ENCODE data around the gene SPATA2.

SPATA2 gene

DNA sequence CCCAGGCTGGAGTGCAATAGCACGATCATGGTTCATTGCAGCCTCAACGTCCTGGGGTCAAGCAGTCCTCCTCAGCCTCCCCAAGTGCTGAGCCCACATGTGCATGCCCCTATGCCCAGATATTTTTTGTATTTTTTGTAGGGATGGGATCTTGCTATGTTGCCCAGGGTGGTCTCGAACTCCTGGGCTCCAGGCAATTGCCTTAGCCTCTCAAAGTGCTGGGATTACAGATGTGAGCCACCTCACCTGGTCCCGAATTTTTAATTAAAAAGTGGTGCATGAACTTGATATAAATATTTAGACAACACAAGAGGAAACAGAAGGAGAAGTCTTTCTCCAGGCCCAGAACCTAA lies 13.8 kb upstream of the SPATA2 start:
- DNase-seq (ENCODE audit: low read depth in 2 of 2), result no peak

DNA sequence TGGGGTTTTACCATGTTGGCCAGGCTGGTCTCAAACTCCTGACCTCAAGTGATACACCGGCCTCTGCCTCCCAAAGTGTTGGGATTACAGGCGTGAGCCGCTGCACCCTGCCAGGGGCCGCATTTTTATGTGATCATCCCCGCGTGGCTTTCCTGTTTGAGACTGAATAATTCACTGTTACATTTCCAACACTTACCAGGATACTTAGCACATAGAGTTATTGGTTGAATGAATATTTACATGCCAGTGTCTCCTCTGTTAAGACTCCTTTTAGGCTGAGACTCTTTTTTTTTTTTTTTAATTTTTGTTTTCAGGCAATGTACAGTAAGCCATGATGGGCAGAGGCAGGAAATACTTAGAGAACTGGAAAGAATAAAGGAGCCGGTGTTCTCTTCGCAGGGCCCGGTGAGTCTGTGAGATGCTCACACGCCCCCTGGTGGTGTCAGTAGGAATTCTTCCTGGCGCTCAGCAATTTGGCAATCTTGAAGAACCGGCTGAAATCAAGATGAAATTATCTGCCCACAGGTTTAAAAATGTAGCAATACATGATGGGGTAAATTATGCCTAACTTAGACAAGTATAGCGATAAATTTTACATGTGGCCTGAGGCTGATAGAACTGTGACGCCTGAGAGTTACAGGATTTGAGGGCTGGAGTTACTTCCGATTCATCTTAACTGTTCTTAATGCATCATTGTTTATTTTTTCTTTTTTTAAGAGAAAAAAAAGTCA lies 13.2 kb upstream of the SPATA2 start:
- DNase-seq (ENCODE audit: low read depth in 2 of 2), result peak; percentile 57 to 58

DNA sequence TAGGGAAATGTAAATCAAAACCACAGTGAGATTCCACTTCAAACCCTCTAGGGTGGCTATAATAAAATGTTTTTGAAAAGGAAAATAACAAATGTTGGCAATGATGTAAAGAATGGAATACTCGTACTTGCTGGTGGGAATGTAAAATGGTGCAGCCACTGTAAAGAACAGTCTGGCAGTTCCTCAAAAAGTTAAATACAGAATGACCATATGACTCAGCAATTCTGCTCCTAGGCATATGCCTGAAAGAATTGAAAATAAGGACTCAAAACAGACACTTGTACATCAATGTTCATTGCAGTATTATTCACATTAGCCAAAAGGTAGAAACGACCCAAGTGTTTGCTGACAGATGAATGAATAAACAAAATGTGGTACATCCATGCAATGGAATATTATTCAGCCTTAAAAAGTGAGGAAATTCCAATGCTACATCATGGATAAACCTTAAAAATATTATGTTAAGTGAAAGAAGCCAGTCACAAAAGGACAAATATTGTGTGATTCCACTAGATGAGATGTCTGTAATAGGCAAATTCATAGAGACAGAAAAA lies 10.6 kb upstream of the SPATA2 start:
- no peak for DNase-seq (ENCODE audit: low read depth in 2 of 2)

DNA sequence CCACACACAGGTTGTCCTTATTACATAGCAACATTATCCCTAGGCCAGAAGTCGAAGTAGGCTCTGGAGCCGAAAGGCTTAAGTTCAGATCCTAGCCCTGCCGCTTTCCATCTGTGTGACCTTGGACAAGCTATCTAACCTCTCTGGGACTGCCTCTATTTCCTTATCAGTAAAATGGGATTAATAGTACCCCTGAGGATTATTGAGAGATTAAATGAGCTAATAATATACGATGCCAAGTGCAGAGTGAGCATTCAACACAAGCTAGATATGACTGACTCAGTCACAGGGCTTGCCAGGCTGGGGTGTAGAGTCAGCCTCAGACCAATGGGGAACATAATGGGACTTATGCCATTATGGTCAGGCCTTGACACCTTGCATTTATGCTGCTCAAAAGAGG lies 8.9 kb upstream of the SPATA2 start:
- DNase-seq (ENCODE audit: low read depth in 2 of 2), result no peak

DNA sequence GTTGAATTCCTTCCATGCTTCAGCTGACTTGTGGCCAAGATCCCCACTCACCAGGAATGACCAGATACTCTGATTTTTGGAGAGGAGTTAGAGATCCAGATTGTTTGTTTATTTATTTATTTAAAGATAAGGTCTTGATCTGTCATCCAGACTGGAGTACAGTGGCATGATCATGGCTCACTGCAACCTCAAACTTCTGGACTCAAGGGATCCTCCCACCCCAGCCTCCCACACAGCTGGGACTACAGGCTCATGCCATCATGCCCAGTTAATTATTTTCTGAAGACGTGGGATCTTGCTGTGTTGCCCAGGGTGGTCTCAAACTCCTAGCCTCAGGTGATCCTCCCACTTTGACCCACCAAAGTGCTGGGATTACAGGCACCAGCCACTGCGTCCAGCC lies 4.1 kb upstream of the SPATA2 start:
- no peak for DNase-seq (ENCODE audit: low read depth in 2 of 2)

DNA sequence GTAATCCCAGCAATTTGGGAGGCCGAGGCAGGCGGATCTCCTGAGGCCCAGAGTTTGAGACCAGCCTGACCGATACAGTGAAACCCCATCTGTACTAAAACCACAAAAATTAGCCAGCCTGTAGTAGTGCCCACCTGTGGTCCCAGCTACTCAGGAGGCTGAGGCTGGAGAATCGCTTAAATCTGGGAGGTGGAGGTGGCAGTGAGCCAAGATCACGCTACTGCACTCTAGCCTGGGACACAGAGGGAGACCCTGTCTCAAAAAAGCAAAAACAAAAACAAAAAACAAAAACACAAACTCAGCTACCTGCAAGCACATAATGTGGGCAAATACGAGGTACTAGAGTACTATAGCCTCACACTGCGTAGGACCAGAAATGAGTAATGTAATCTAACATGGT lies 3.7 kb upstream of the SPATA2 start:
- DNase-seq (ENCODE audit: low read depth in 2 of 2), result no peak

DNA sequence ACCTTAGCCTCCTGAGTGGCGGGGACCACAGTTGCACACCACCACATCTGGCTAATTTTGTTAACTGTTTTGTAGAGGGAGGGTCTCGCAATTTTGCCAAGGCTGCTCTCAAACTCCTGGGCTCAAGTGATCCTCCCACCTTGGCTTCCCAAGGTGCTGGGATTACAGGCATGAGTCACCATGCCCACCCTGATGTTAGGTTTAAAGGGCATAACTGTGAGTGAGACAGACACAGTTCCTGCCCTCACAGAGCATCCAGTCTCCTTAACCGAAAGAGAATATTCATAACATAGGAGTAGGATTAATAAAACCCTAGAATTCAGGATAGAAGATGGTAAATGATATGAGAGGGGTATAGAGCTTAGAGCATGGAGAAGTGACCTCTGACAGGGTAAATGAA lies 3.1 kb upstream of the SPATA2 start:
- no peak for DNase-seq (ENCODE audit: low read depth in 2 of 2)

DNA sequence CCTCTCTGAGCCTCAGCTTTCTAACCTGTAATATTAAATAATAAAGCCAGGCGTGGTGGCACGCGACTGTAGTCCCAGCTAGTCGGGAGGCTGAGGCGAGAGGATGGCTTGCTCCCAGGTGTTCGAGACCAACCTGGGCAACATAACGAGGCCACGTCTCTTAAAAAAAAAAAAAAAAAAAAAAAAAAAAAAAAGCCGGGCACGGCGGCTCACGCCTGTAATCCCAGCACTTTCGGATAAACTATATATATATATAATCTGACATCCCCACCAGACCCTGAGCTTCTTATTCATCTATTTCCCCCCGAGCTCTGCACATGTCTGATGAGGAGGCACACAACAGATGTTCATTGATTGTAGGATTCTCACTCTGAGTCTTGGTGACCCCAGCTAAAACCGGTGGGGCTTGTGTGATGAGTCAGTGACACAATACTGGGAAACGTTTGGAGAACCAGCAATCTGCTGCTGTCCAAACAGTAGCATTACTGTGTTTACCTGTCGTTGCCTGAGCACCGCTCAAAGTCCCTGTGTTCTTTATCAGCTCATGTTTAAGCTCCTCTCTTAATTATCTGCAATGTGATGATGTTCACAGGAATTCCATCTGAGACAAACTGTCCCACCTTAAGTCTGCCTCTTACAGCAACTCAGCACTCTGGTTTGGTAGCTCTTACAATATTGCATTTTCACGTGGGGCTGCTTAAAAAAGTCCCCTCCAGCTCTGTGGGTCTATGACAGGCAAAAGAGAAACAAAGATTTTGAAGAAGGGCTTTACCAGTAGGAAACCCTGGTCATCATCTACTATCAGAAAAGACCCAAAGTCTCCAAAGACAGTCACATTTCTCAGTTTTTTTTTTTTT lies 1.0 kb upstream of the SPATA2 start:
- DNase-seq (ENCODE audit: low read depth in 2 of 2), result no peak

DNA sequence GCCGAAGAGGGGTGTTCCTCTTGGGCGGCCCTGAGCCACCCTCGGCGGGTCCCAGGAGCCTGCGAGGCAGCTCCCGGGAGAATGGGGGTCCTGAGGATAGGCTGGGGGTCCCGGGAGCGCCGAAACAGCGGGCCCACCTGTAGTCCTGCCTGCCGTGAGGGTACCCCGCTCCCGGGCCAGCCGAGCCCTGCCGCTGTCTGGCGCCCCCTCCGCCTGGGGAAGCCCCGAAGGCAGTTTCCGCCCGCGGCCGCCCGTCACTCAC lies 280 bp downstream of the SPATA2 start:
- DNase-seq (ENCODE audit: low read depth in 2 of 2), result no peak

DNA sequence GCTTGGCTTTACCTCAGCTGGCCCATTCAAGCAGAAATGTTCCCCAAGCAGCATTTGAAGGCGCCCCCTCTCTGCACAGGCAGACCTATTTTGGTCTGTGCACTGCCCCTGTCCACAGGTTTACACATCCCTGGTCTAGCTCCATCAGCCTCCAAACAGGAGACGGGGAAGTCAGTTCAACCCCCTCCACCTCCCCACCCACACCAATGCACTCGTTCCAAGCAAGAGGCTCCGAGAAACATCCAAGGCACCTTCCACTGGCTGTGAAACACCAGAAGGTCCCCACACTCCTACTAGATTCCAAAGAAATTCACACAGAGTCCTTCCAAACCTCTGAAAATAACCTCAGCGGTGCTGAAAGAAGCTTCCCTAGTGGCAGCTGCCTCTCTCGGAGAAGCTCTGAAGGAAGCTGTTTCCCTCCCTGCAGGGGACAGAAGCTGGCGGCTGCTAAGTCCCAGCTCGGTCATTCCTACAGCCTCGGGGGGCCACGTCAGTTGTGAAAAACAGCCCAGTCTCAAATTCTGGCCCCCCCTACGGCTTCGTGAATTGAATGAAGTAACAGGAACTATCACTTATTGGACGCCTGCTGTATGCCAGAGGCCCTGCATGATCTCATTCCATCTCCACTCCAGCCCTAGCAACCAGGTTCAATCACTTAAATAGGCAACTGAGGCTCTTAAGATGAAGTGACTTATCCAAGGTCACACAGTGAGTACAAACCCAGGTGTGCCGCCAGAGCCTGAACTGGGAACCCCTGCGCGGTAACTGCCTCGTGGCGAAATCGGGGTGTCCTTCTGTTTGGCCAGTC lies 815 bp downstream of the SPATA2 start:
- no peak for DNase-seq (ENCODE audit: low read depth in 2 of 2)

DNA sequence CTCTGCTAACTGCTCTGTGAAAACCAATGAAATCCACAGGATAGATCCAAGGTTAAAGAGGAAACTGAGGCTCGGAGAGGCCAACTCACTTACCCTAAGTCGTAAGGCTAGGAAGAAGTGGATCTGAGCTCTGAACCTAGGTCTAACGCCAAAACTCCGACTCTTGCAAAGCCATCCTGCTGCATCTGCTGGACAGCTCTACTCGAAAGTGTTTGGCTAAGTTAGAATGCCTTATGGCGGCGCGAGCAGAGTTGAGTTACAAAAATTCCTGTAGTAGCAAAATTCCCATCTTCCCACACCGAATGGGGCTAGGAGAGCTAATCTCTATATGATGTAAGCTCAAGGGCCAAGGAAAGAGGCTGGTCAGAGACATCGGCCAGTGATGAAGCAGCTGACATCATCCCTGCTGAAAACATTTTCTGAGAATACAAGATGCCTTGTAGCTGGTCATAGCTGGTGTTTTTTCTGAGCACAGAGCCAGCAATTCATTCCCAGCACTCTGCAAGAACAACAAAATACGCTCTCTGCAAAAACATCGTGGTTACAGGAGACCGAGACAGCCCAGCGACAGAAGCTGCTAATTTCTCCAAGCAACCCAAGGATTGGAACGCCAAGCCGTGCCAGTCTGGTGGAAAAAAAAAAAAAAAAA lies 1.8 kb downstream of the SPATA2 start:
- no peak for DNase-seq (ENCODE audit: low read depth in 2 of 2)

DNA sequence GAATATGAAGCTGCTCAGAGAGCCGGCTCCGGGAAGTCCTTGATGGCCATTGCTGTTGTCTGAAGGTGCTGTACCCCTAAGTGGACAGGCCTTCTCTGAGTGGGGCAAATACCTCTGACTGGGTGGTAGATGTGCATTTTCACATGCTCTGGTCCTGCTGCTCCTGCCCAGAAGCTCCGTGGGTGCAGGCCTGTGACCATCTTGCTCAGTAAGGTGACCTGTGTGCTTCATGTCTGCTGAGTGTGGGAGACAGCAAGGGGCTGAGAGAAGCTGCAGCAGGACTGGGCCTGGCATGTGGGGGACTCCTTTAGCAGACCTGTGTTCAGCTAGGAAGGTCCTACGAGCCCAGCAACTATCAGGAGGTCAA lies 5.0 kb downstream of the SPATA2 start:
- DNase-seq (ENCODE audit: low read depth in 2 of 2), result no peak

DNA sequence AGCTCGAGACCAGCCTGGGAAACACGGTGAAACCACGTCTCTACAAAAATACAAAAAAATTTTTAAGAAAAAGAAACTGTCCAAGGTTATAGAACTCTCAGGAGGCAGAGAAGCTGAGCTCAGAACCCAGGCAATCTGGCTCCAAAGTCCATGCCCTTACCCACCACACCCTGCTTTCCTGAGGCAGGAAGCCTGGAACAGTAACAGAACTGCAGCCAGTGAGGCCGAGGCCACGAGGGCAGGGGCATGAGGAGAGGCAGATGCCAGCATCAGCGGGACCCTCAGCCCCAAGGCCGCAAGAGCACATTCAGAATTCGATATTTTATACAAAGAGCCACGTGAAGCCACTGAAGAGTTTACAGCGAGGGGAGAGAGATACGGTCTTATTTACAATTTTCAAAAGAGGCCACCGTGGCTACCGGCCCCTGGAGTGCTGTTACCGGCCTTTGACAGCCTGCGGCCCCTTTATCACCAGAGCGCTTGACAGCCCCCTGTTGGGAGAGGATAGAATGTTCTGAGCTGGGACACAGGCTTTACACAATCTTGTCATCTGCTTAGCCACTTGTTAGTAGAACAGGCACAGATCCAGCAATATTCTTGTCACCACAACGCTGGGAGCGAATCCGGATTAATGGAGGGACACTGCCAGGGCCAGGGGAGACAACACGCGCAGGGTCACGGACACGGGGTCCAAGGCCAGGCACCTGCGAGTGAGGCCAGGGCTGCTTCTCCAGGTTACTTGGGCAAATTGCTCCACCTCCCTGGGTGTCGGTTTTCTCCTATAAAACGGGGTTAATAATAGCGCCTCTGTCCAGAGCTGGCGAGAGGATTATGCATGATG lies 5.6 kb downstream of the SPATA2 start:
- no peak for DNase-seq (ENCODE audit: low read depth in 2 of 2)

DNA sequence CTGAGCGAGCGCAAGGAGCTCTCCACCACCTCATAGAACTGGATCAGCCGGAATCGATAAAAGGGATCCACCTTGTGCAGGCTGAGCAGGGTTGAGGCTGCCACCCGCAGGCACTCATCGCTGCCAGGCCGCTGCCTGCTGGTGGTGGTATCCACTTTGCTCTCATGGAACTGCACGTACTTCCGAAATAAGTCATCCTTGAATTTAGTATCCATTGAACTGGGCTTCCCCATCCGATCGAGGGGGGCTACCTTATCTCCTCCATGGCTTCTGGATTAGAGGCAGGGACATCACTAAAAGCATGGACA lies 7.1 kb downstream of the SPATA2 start:
- DNase-seq (ENCODE audit: low read depth in 2 of 2), result no peak

DNA sequence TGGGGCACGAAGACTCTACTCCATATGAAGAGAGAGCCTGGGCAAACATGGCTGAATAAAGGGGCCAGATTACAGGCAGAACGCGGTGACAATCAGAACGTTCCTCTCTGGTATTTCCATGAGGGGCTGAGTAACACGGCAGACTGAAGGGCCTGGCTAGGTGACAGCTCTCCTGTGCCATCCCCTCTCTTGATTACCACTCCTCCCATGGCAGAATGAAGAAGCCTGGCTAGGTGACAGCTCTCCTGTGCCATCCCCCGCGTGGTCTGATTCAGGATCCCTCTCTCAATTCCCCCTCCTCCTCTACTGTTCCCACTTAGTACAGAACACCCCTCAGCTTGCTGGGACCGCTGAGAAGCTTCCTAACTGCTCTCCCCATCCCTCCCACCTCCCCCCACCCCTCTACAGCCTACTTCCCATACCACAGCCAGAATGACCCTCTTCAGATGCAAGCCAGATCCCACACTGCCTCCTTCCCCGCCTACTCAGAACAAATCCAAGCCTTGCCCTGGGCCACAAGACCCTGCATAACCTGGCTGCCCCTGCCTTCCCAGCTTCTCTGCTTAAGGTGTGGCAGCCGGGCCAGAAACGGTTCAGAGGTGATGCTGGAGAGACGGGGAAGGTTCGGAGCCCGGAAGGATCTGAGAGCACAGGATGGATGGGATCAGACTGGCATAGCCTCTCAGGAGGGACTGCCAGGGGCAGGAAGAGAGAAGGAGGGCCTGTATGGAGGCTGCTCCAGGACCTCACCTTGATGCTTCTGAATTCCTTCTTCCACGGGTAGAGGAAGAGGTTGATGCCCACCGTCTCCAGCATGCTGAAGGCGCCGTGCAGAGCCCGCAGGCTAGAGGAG lies 7.7 kb downstream of the SPATA2 start:
- no peak for DNase-seq (ENCODE audit: low read depth in 2 of 2)

DNA sequence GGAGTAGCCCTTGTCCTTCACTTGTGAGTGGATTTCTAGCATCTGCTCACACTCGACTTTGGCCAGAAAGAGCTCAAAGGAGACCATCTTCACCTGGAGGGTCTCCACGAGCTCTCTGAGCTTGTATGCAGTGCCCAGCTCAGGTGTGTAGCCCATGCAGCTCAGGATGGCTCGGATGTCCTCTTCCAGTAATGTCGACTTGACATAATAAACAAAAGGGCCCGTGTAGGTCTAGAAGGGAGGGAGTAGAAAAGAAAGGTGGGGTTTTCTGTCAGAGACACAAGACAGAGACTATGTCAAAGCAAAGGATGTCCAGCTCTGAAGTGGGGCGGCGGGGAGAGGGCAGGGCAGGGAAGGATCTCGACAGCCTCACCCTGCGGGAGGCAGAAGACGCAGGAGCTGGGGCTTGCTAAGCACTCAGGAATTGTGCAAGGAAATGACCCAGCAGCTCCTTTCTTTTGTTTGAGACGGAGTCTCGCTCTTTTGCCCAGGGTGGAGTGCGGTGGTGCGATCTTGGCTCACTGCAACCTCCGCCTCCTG lies 8.6 kb downstream of the SPATA2 start:
- DNase-seq (ENCODE audit: low read depth in 2 of 2), result no peak

DNA sequence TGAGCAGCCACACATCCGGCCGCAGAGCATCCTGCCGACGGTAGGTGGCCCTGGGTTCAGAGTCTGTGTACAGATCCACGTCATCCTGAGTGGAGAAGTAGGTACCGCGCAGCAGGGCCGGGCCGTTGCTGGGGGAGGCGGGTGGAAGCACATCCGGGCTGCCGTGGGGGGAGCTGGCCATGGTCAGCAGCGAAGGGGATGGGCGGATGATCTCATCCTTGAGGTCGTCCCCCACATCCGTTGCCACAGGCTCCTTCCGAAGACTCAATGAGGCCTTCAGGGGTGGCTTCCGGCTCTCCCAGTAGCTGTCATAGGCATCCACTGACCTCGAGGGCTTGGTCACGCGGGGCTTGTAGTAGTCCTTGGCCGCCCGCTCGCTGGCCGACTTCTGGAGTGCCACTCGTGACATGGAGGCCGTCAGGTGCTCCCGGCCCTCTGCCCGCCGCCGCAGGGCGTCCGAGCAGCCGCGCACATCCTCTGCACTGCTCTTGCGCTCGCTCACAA lies 9.2 kb downstream of the SPATA2 start:
- no peak for DNase-seq (ENCODE audit: low read depth in 2 of 2)

DNA sequence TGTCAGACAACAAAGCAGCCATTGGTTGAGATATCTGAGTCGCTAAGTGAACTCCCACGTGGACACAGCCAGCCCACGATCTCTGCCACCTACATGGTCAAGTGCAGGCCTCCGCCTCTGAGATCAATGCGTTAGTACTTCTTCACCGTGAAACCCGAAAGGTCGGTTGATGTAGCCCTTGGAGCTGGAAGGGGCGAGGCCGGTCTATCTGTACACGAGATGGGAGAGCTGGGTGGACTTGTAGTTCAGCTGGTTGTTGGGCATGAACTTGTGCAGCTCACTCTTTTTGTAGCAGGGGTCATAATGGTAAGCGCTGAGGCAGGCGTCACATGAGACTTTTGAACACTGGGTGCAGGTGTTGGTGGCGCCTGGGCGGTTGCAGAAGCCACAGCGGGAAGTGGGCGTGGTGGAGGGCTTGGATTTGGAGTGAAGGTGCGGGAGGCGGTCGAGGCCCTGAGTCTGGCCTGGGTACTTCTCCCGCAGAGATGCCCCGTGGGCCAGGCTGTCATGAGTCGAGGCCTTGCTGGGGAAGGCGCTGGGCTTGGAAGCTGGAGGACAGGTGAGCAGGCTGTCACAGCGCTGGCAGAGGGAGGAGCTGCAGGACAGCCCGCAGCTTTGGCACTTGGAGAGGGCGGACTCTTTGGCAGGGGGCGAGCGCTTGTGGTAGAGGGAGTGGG lies 9.8 kb downstream of the SPATA2 start:
- DNase-seq (ENCODE audit: low read depth in 2 of 2), result no peak

DNA sequence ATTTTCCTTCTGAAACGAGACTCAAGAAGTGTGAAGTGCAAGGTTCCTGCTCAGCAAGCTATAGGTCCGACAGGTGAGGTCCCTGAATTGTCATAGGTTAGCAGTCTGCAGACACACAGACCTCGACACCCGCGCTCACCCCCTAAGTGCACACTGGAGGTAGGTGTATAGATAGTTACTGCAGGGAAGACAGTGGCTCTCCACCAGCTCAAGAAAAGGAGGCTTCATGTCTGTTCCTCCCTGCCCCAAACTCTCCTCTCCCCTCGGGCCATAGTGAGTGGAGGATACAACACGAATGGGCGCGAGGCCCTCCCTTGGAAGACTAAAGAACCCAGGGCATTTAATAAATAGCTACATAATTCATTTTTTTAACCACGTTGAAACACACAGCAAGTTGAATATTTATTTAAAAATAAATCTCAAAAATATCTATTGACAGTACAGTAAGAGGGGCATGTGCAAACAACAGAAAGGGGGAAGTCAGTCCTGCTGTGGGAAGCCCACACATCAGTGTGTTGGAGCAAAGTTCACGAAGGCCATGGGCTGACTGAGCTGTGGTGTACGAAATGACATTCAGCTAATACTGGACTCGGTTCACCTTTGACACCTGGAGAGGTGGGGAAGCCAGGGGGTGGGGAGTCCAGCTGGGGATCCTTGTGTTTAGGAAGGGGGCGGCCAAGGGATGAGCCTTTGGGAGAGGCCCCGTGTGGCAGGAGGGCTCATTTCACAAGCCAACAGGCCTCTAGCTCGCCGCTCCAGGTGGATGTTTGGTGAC lies 10.7 kb downstream of the SPATA2 start:
- DNase-seq (ENCODE audit: low read depth in 2 of 2), result no peak
